ENCODE data around the gene CPXM2. TPM values are rescaled to one million over a fixed set of nuclear protein-coding genes. Genes with fewer than 3 reads are reported as not detected.

Gene CPXM2
- total RNA-seq, 1 donor from 2014 or later, result 18.9 TPM

GRCh38 chr10:123722351-123722750, 169.3 kb downstream of the CPXM2 start:
- peak in 1 of 2 donors; percentile 56 for DNase-seq (ENCODE audit: extremely low spot score in 2 of 2)
- TF ChIP-seq POLR2A (IDR thresholded peaks at IDR 0.05) (no peak), CTCF (IDR thresholded peaks at IDR 0.05) (no peak), POLR2AphosphoS5 (IDR thresholded peaks at IDR 0.05; ENCODE audit: insufficient read depth in 1 of 2, low read depth in 1 of 2) (no peak)

GRCh38 chr10:123721441-123722049, 170.1 kb downstream of the CPXM2 start:
- Histone ChIP-seq H3K4me3 (no peak overlapping the region), H3K36me3 (no peaks in the 10 kb centered on the region), H3K27me3 (no peaks in the 10 kb centered on the region), H3K27ac (no peak overlapping the region), H3K4me1 (no peaks in the 10 kb centered on the region), H3K9me3 (no peaks in the 10 kb centered on the region)
- intact Hi-C loops (cut with DNase I), result no loop called here
- no peak for TF ChIP-seq POLR2A (IDR thresholded peaks at IDR 0.05)
- TF ChIP-seq CTCF (IDR thresholded peaks at IDR 0.05), result no peak
- no peak for TF ChIP-seq POLR2AphosphoS5 (IDR thresholded peaks at IDR 0.05; ENCODE audit: insufficient read depth in 1 of 2, low read depth in 1 of 2)
- peak in 1 of 2 donors; percentile 58 for DNase-seq (ENCODE audit: extremely low spot score in 2 of 2)

More at GRCh38 chr10:123722351-123722750, 169.3 kb downstream of the CPXM2 start:
- H3K36me3 ChIP-seq, result no peaks in the 10 kb centered on the region
- no peak overlapping the region for H3K4me3 ChIP-seq
- no peaks in the 10 kb centered on the region for H3K4me1 ChIP-seq
- no peak overlapping the region for H3K27ac ChIP-seq
- intact Hi-C loops (cut with DNase I), result no loop called here
- no peaks in the 10 kb centered on the region for H3K9me3 ChIP-seq
- no peaks in the 10 kb centered on the region for H3K27me3 ChIP-seq

- TF ChIP-seq POLR2AphosphoS5 (IDR thresholded peaks at IDR 0.05; ENCODE audit: insufficient read depth in 1 of 2, low read depth in 1 of 2) (no peak), CTCF (IDR thresholded peaks at IDR 0.05) (no peak), POLR2A (IDR thresholded peaks at IDR 0.05) (no peak)
- DNase-seq (ENCODE audit: extremely low spot score in 2 of 2), result peak in 1 of 2 donors; percentile 65
- no peaks in the 10 kb centered on the region for H3K27me3 ChIP-seq
- intact Hi-C loops (cut with DNase I), result no loop called here
- H3K36me3 ChIP-seq, result no peaks in the 10 kb centered on the region
- no peak overlapping the region for H3K27ac ChIP-seq
- no peaks in the 10 kb centered on the region for H3K4me1 ChIP-seq
- H3K4me3 ChIP-seq, result no peak overlapping the region
- H3K9me3 ChIP-seq, result no peaks in the 10 kb centered on the region
Observed at GRCh38 chr10:123720536-123720935, 171.1 kb downstream of the CPXM2 start.

GRCh38 chr10:123718544-123719060, 173.0 kb downstream of the CPXM2 start:
- Histone ChIP-seq H3K4me3 (no peak overlapping the region), H3K9me3 (no peaks in the 10 kb centered on the region), H3K36me3 (no peaks in the 10 kb centered on the region), H3K27ac (no peak overlapping the region), H3K27me3 (no peaks in the 10 kb centered on the region), H3K4me1 (no peaks in the 10 kb centered on the region)
- intact Hi-C loops (cut with DNase I), result no loop called here
- no peak for TF ChIP-seq CTCF (IDR thresholded peaks at IDR 0.05)
- no peak for TF ChIP-seq POLR2AphosphoS5 (IDR thresholded peaks at IDR 0.05; ENCODE audit: insufficient read depth in 1 of 2, low read depth in 1 of 2)
- DNase-seq (ENCODE audit: extremely low spot score in 2 of 2), result peak in 1 of 2 donors; percentile 60

- peak in 1 of 2 donors; percentile 80 for DNase-seq (ENCODE audit: extremely low spot score in 2 of 2)
- Histone ChIP-seq H3K27me3 (no peaks in the 10 kb centered on the region), H3K36me3 (no peaks in the 10 kb centered on the region), H3K4me1 (no peaks in the 10 kb centered on the region), H3K4me3 (no peak overlapping the region), H3K9me3 (no peaks in the 10 kb centered on the region), H3K27ac (no peak overlapping the region)
- intact Hi-C loops (cut with DNase I), result no loop called here
- TF ChIP-seq POLR2A (IDR thresholded peaks at IDR 0.05) (no peak), POLR2AphosphoS5 (IDR thresholded peaks at IDR 0.05; ENCODE audit: insufficient read depth in 1 of 2, low read depth in 1 of 2) (no peak), CTCF (IDR thresholded peaks at IDR 0.05) (no peak)
Observed at GRCh38 chr10:123717336-123717735, 174.3 kb downstream of the CPXM2 start.
